Measurements from ENCODE around the gene ABTB2.

DNA sequence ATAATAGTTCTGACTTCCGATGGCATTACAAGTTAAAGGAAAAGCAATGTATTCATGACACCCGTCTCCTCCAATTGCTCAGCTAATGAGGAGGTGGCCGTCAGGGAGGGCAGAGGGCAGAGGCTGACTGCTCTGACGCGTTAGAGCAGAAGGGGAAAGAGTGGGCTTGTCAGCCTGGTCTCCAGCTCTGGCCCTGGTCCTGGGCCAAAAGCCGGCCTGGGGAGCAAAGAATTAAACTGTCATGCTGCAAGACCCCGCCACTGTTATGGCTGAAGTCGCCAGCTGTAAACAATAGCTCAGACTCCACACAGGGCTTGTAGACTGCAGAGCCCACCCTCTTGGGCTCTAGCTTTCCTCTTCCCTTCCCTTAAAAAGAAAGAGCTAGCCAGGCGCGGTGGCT, 132.7 kb downstream of the ABTB2 start:
- TF ChIP-seq CTCF (IDR thresholded peaks at IDR 0.05) (no peak), RFX5 (IDR thresholded peaks at IDR 0.05) (no peak), KDM1A (IDR thresholded peaks at IDR 0.05; ENCODE audit: low read depth) (no peak), REST (IDR thresholded peaks at IDR 0.05) (no peak), HES2 (IDR thresholded peaks at IDR 0.05) (no peak), RAD21 (conservative IDR thresholded peaks at IDR 0.05 in 1 of 2, IDR thresholded peaks at IDR 0.05 in 1 of 2) (no peak)
- TF ChIP-seq, protein P1, sequence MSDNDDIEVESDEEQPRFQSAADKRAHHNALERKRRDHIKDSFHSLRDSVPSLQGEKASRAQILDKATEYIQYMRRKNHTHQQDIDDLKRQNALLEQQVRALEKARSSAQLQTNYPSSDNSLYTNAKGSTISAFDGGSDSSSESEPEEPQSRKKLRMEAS (IDR thresholded peaks at IDR 0.05): no peak

Data from A549 (cell line).